GM18951 (cell line): Measurements from ENCODE around the gene RBM4B.

Source experiments
- POLR2A ChIP-seq: IDR thresholded peaks from 4 replicates; pipeline ENCODE4 v1.6.1; 2011; ENCODE audit warnings: mild to moderate bottlenecking; ENCODE audit not compliant: insufficient read length, insufficient read depth; ENCODE audit errors: extremely low read depth
- in situ Hi-C: fragments of 300-500 bp; cut with MboI; formaldehyde crosslinking; loops from one replicate; pipeline ENCODE4 v1.12.0; 2022; ENCODE audit warnings: low sequenced_read_pairs, mixed read lengths, inconsistent platforms; ENCODE audit not compliant: unreplicated experiment

Gene RBM4B

DNA sequence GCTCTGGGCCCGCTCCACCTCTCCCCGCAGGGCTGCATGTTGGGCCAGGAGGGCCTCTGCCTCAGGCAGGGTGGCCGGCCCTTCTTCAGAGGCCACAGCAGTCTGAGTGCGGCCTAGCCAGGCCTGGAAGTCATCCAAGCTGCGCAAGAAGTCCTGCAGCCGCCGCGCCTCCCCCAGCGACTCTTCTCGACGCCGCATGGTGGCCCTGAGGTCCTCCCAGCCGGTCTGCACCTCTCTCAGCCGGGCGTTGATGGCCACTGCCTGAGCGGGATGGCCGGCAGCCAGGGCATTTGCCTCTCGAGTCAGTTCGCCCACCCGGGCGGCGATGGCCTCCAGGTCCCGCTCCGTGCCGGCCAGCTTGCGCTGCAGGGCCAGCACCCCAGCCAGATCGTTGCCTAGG is 23.1 kb upstream of the RBM4B start:
- TF ChIP-seq POLR2A, result no peak
- in situ Hi-C loops, result no loop called here

DNA sequence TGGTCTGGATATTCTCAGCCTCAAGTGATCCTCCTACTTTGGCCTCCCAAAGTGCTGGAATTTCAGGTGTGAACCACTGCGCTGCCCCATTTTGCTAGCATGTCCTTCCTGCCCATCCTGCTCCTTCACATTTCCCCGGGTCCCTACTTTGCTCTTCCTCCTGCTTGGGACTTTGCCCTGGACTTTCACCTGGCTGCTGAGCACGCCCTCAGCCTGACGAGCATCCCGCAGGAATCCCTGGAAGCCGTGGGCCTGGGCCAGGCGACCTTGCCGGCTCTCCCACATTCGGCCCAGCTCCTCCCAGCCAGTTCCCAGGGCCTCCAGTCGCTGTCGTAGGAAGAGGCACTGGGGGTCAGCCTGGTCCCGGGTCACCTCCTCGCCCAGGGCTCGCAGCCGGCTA is 22.6 kb upstream of the RBM4B start:
- TF ChIP-seq POLR2A, result no peak
- in situ Hi-C loops, result no loop called here

GRCh38 chr11:66698491-66698890 is 20.8 kb upstream of the RBM4B start:
- in situ Hi-C loops, result loop anchor here (10.0 kb wide), 1 partner anchor 136 kb away; no protein-coding TSS in a partner anchor
- no peak for TF ChIP-seq POLR2A

GRCh38 chr11:66697988-66698387 is 20.3 kb upstream of the RBM4B start:
- no peak for TF ChIP-seq POLR2A
- in situ Hi-C loops, result loop anchor here (10.0 kb wide), 1 partner anchor 137 kb away; no protein-coding TSS in a partner anchor

DNA sequence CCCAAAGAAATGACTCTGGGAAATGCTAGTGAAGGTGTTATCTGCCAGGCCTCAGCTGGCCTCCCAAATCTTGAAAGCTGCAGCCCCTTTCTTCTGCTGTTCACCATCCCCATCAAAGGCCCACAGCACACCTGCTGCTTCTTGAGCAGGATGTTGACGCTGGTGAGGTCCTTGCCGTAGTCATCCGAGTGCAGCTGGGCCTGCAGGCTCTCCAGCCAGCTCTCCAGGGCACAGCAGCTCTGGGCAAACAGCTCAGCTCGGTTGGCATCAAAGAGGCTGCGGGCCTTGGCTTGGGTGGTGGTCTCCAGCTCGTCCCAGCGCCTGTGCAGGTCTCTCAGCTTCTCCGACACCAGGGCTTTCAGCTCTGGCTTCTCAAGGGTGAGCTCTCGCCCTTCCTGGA is 18.5 kb upstream of the RBM4B start:
- TF ChIP-seq POLR2A, result no peak
- in situ Hi-C loops, result loop anchor here (10.0 kb wide), 1 partner anchor 139 kb away; no protein-coding TSS in a partner anchor

DNA sequence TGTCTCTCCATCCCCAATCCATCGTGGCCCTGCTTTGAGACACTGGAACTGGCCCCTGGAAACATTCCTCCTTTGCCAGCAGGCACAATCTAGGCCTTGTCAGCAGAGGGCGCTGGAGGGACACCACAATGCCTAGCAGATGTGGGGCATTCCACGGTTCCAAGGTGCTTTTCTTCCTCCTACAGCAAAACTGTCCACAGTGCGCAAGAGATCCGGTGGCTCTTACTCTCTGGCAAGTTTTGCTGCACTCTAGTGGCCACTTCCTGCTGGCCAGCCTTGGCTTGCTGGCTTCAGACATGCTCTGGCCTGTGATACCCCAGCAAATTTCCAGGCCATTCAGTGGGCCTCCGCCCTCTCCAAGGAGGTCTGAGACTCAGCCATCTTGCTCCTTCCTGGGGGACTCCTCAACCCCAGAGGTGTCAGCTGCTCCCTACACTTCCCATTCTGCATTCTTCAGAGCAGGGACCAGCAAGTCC is 17.1 kb upstream of the RBM4B start:
- TF ChIP-seq POLR2A, result no peak
- in situ Hi-C loops, result loop anchor here (10.0 kb wide), 1 partner anchor 140 kb away; no protein-coding TSS in a partner anchor

GRCh38 chr11:66694056-66694410 is 16.3 kb upstream of the RBM4B start:
- in situ Hi-C loops, result loop anchor here (10.0 kb wide), 1 partner anchor 141 kb away; no protein-coding TSS in a partner anchor
- TF ChIP-seq POLR2A, result no peak

DNA sequence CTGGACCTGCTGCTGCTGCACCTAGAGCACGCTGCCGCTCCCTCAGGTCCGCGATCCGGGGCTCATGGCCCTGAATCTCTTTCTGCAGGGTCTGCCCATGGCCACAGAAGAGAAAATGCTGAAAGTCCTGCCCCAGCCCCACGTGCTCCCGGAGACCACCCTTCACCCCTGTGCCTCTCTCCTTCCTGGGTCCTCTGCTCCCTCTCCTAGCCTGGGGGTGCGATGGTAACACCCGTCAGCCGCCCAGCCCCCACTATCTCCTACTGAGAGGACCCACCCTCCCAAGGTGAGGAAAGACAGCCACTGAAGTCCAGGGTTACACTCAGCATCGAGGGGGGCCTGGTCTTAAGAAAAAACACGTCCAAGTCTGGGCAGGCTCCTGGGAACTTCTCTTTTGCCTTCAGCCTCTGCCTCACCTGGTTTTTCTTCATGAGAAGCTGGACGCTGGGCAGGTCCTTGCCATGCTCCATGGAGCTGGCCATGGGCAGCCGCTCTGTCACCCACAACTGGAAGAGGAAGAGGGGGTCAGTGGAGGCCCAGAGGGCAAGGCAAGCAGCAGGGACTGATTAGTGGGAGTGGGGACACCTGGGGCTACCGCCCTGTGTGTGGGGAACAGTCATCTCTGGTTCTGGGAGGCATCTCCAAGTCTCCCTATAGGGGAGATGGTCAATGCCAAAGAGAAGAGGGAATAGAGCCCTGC is 15.8 kb upstream of the RBM4B start:
- no peak for TF ChIP-seq POLR2A
- in situ Hi-C loops, result loop anchor here (10.0 kb wide), 1 partner anchor 141 kb away; no protein-coding TSS in a partner anchor

GRCh38 chr11:66692871-66693331 is 15.2 kb upstream of the RBM4B start:
- in situ Hi-C loops, result loop anchor here (10.0 kb wide), 1 partner anchor 142 kb away; no protein-coding TSS in a partner anchor

DNA sequence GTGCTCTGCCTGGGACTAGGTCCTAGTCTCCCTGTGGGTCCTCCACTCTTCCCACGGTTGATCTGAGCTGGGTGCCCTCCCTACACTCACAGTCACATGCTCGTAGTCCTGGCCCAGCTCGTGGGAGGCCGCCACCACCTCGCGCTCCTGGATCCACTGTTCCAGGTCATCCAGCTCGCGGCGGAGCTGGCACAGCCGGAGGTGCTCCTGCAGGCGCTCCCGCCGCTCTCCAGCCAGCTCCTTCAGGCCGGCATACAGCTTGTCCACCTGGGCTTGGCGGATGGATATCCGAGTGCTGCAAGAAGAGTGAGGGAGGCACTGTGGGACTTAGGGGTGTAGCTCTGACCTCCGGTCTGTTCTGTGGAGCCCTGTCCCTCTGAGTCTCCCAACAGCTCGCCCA is 14.8 kb upstream of the RBM4B start:
- in situ Hi-C loops, result loop anchor here (10.0 kb wide), 1 partner anchor 142 kb away; no protein-coding TSS in a partner anchor
- no peak for TF ChIP-seq POLR2A

More at GRCh38 chr11:66692871-66693331, 15.2 kb upstream of the RBM4B start:
- no peak for TF ChIP-seq POLR2A

DNA sequence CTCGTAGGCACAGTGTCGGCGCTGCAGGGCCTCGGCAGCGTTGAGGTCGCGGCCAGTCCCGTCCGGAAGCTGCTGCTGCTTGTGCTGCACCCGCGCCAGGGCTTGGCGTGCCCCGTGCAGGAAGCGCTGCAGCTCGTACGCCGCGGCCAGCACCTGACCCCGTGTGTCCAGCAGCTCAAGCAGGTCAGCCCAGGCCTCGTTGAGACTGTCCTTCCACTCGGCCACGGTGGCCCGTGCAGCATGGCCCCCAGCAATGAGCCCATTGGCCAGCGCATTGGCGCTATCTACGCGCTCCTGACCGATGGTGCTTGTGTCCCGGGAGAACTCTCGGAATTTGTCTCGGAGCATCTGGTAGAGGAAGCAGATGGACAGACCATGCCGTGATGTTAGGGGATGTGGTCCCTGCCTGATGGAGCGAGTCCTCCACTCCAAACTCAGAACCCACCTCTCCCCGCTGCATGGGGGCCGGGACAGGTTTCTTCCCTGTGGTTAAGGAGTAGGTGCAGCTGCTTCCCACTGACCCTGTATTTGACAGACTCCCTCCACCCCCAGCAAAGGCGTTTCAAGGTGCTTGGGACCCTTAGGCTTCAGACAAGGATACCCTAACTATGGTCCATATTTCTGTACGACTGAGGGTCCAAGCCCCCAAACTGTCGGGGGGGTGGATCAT is 13.8 kb upstream of the RBM4B start:
- in situ Hi-C loops, result loop anchor here (10.0 kb wide), 1 partner anchor 143 kb away; no protein-coding TSS in a partner anchor
- TF ChIP-seq POLR2A, result no peak

DNA sequence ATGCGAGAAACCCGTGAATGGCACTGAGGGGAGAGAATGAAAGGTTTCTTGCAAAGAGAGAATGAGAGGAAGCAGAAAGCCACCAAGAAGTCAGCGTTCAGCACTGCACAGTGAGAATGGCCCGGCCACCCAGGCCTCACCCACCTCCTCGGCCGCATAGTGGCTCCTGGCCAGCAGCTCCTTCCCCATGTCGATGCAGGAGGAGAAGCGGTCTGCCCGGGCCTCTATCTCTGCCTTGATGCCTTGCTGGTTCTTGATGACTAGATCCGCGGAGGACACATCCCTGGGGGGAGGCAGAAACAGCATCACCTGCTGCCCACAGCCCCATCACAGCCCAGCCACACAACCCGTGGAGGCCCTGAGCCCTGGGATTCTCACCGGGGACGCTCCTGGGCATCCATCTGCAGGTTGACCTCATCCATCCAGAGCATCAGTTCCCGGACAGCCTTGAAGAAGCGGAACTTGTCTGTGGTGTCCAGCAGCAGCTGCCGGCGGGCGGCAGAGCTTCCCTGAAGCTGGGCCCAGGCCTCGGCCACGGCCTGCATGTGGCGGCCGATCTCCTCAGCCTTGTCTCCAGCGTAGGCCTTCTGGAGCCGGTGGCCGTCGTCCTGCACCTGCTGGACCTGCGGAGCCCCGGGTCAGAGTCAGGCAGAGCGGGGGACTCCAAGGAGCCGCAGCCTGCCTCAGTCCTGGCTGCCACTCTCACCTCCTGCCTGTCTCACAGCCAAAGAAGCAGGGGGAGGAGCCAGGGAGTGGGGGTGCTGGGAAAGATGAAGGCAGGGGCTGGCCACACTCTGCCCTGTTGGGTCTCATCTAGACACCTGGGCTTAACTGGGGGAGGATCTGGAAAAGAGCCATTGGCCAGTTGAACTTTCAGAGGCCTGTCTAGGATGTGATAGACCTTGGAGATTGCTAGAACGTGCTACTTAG is 12.2 kb upstream of the RBM4B start:
- TF ChIP-seq POLR2A, result no peak
- in situ Hi-C loops, result loop anchor here (10.0 kb wide), 2 partner anchors 145 to 285 kb away; no protein-coding TSS in a partner anchor
